Stimulated activated CD8-positive, alpha-beta memory T cell treated with anti-CD3 and anti-CD28 coated beads, Interleukin-15, amount 100 ng/mL, for 4 hours (primary cell): ENCODE results near the gene PCNP.
"Not testable (repeated sequence)": the region's sequence is repeated elsewhere in the genome, so short reads cannot be mapped to it uniquely, and the experiment has no call there.

Source experiments
- DNase-seq, 2 donors: peaks; one replicate each; pipeline ENCODE4 v3.0.0-alpha.2; 2020; ENCODE audit warnings: low read depth in 2 of 2

The PCNP gene

GRCh38 chr3:101573449-101574387 lies at the start of gene PCNP:
TSS of gene PCNP (plus strand) at chr3:101574180. CDS start at chr3:101574216, 36 bp downstream.
- DNase-seq: peak; percentile 98

- no peak for DNase-seq
These were observed 46.5 kb upstream of the PCNP start for GRCh38 chr3:101527441-101527840.

GRCh38 chr3:101527906-101528305 lies 46.1 kb upstream of the PCNP start:
- no peak for DNase-seq

GRCh38 chr3:101529816-101530685 lies 43.9 kb upstream of the PCNP start:
- DNase-seq: no peak

GRCh38 chr3:101530686-101531047 lies 43.3 kb upstream of the PCNP start:
- DNase-seq: no peak

GRCh38 chr3:101531473-101532086 lies 42.4 kb upstream of the PCNP start:
- no peak for DNase-seq

GRCh38 chr3:101532783-101533602 lies 41.0 kb upstream of the PCNP start:
- DNase-seq: no peak

GRCh38 chr3:101533603-101533968 lies 40.4 kb upstream of the PCNP start:
- no peak for DNase-seq

GRCh38 chr3:101535221-101535620 lies 38.8 kb upstream of the PCNP start:
- DNase-seq: no peak

GRCh38 chr3:101536266-101536665 lies 37.7 kb upstream of the PCNP start:
- DNase-seq: no peak

GRCh38 chr3:101536955-101537354 lies 37.0 kb upstream of the PCNP start:
- not testable (repeated sequence) for DNase-seq

GRCh38 chr3:101542957-101543356 lies 31.0 kb upstream of the PCNP start:
- no peak for DNase-seq

- no peak for DNase-seq
These were observed 29.7 kb upstream of the PCNP start for GRCh38 chr3:101544161-101544850.

- DNase-seq: no peak
These were observed 25.4 kb upstream of the PCNP start for GRCh38 chr3:101548527-101549105.

- no peak for DNase-seq
These were observed 24.5 kb upstream of the PCNP start for GRCh38 chr3:101549473-101549872.

- DNase-seq: not testable (repeated sequence)
These were observed 22.5 kb upstream of the PCNP start for GRCh38 chr3:101551359-101552081.

- DNase-seq: not testable (repeated sequence)
These were observed 20.6 kb upstream of the PCNP start for GRCh38 chr3:101553381-101553780.

GRCh38 chr3:101556064-101556463 lies 17.9 kb upstream of the PCNP start:
- DNase-seq: no peak

GRCh38 chr3:101561630-101562328 lies 12.2 kb upstream of the PCNP start, which contains the start of gene TRMT10C:
TSS of gene TRMT10C (plus strand) at chr3:101561868. CDS start at chr3:101564782, 2,914 bp downstream.
- peak; percentile 77 to 86 for DNase-seq
